ENCODE measurements around the gene LPP. TPM values are rescaled to one million over a fixed set of nuclear protein-coding genes. Genes with fewer than 3 reads are reported as not detected.

Gene LPP
- total RNA-seq, 1 experiment from 2014 or later: 54.0 TPM

- no peak overlapping the region for H2AFZ ChIP-seq (ENCODE audit: low read depth, low read length, poor library complexity, severe bottlenecking)
- no peaks in the 10 kb centered on the region for H3K9me2 ChIP-seq (ENCODE audit: insufficient read depth)
- no peaks in the 10 kb centered on the region for H3K4me1 ChIP-seq (ENCODE audit: control insufficient read depth in 1 of 2, insufficient read depth in 2 of 2, low read length in 2 of 2)
- no TSS peak for BruUV-seq (replicated peaks)
- H3K36me3 ChIP-seq (ENCODE audit: control insufficient read depth in 1 of 2, insufficient read depth in 2 of 2, low read length in 2 of 2): no peaks in the 10 kb centered on the region
- H3K27me3 ChIP-seq (ENCODE audit: insufficient read depth, low read length): no peaks in the 10 kb centered on the region
- CTCF ChIA-PET: no interaction called here
- POLR2A ChIA-PET: no interaction called here
- H3K9me3 ChIP-seq (ENCODE audit: control insufficient read depth in 1 of 2, insufficient read depth in 1 of 2, low read depth in 1 of 2, low read length in 2 of 2): no peaks in the 10 kb centered on the region
- ATAC-seq: no peak
- RAD21 ChIA-PET (ENCODE audit: low non-redundant PET in 1 of 2, low total read pairs in 2 of 2, uncharacterized antibody in 2 of 2, unreplicated experiment in 2 of 2): no interaction called here
- H3K27ac ChIP-seq (ENCODE audit: low read depth, low read length): no peak overlapping the region
- no peak for DNase-seq (ENCODE audit: low read depth, low spot score)
- TF ChIP-seq SP1 (IDR thresholded peaks at IDR 0.05; ENCODE audit: low read depth) (no peak), FOSL1 (IDR thresholded peaks at IDR 0.05; ENCODE audit: low read depth) (no peak), JUND (IDR thresholded peaks at IDR 0.05) (no peak), SRF (IDR thresholded peaks at IDR 0.05; ENCODE audit: low read depth) (no peak), ZFX (IDR thresholded peaks at IDR 0.05) (no peak), POLR2AphosphoS5 (IDR thresholded peaks at IDR 0.05; ENCODE audit: low read depth, low read length) (no peak), RAD21 (IDR thresholded peaks at IDR 0.05; ENCODE audit: low read depth) (no peak), CEBPB (IDR thresholded peaks at IDR 0.05; ENCODE audit: low read depth) (no peak), EZH2phosphoT487 (IDR thresholded peaks at IDR 0.05; ENCODE audit: borderline replicate concordance) (no peak), POLR2A (IDR thresholded peaks at IDR 0.05; ENCODE audit: borderline replicate concordance, extremely low read depth, insufficient read depth, insufficient read length) (no peak), CBX3 (IDR thresholded peaks at IDR 0.05; ENCODE audit: low read depth) (no peak)
- TF ChIP-seq, protein P1, sequence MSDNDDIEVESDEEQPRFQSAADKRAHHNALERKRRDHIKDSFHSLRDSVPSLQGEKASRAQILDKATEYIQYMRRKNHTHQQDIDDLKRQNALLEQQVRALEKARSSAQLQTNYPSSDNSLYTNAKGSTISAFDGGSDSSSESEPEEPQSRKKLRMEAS (IDR thresholded peaks at IDR 0.05): no peak
- H3K79me2 ChIP-seq (ENCODE audit: insufficient read depth, low read length): peaks cover 9% of the 10 kb centered on the region; the same call in 1 of the 2 replicates
- intact Hi-C loops (cut with micrococcal nuclease): no loop called here
- no peak overlapping the region for H3K4me3 ChIP-seq (replicated peaks in 1 of 2; ENCODE audit: low read depth in 1 of 2, low read length in 2 of 2)
- H3K9ac ChIP-seq (ENCODE audit: low read length): no peak overlapping the region
- H4K20me1 ChIP-seq (ENCODE audit: insufficient read depth): no peaks in the 10 kb centered on the region
- no peak overlapping the region for H3K4me2 ChIP-seq (ENCODE audit: low read length)
These were observed 63.8 kb downstream of the LPP start for GRCh38 chr3:188217726-188218125.

- Histone ChIP-seq H3K9ac (ENCODE audit: low read length) (no peak overlapping the region), H3K79me2 (ENCODE audit: insufficient read depth, low read length) (peaks cover 6% of the 10 kb centered on the region; the same call in 1 of the 2 replicates), H3K36me3 (ENCODE audit: control insufficient read depth in 1 of 2, insufficient read depth in 2 of 2, low read length in 2 of 2) (no peaks in the 10 kb centered on the region), H3K9me3 (ENCODE audit: control insufficient read depth in 1 of 2, insufficient read depth in 1 of 2, low read depth in 1 of 2, low read length in 2 of 2) (no peaks in the 10 kb centered on the region), H3K4me1 (ENCODE audit: control insufficient read depth in 1 of 2, insufficient read depth in 2 of 2, low read length in 2 of 2) (no peaks in the 10 kb centered on the region), H4K20me1 (ENCODE audit: insufficient read depth) (no peaks in the 10 kb centered on the region), H3K9me2 (ENCODE audit: insufficient read depth) (no peaks in the 10 kb centered on the region), H2AFZ (ENCODE audit: low read depth, low read length, poor library complexity, severe bottlenecking) (no peak overlapping the region), H3K27me3 (ENCODE audit: insufficient read depth, low read length) (no peaks in the 10 kb centered on the region), H3K4me3 (replicated peaks in 1 of 2; ENCODE audit: low read depth in 1 of 2, low read length in 2 of 2) (no peak overlapping the region), H3K27ac (ENCODE audit: low read depth, low read length) (no peak overlapping the region), H3K4me2 (ENCODE audit: low read length) (no peak overlapping the region)
- CTCF ChIA-PET: no interaction called here
- RAD21 ChIA-PET (ENCODE audit: low non-redundant PET in 1 of 2, low total read pairs in 2 of 2, uncharacterized antibody in 2 of 2, unreplicated experiment in 2 of 2): interaction anchor here in 1 of 2 experiments (0.6 kb wide), 1 partner anchor 132 kb away, joined by 4 read pairs; no protein-coding TSS in a partner anchor
- no TSS peak for BruUV-seq (replicated peaks)
- DNase-seq (ENCODE audit: low read depth, low spot score) (no peak), ATAC-seq (no peak)
- POLR2A ChIA-PET: no interaction called here
- intact Hi-C loops (cut with micrococcal nuclease): no loop called here
- no peak for TF ChIP-seq SP1 (IDR thresholded peaks at IDR 0.05; ENCODE audit: low read depth)
- no peak for TF ChIP-seq ZNF274 (IDR thresholded peaks at IDR 0.05; ENCODE audit: low read depth, low read length)
- no peak for TF ChIP-seq EGR1 (IDR thresholded peaks at IDR 0.05; ENCODE audit: low read depth)
- TF ChIP-seq TCF7L2 (IDR thresholded peaks at IDR 0.05; ENCODE audit: borderline replicate concordance, extremely low read depth, insufficient read depth, insufficient read length): no peak
- TF ChIP-seq POLR2A (IDR thresholded peaks at IDR 0.05; ENCODE audit: borderline replicate concordance, extremely low read depth, insufficient read depth, insufficient read length): no peak
- TF ChIP-seq ELF1 (IDR thresholded peaks at IDR 0.05; ENCODE audit: borderline replicate concordance, low read depth): no peak
- no peak for TF ChIP-seq FOSL1 (IDR thresholded peaks at IDR 0.05; ENCODE audit: low read depth)
- TF ChIP-seq SRF (IDR thresholded peaks at IDR 0.05; ENCODE audit: low read depth): no peak
- TF ChIP-seq EZH2 (IDR thresholded peaks at IDR 0.05): no peak
- no peak for TF ChIP-seq CBX3 (IDR thresholded peaks at IDR 0.05; ENCODE audit: low read depth)
- no peak for TF ChIP-seq EZH2phosphoT487 (IDR thresholded peaks at IDR 0.05; ENCODE audit: borderline replicate concordance)
- TF ChIP-seq, protein P2, sequence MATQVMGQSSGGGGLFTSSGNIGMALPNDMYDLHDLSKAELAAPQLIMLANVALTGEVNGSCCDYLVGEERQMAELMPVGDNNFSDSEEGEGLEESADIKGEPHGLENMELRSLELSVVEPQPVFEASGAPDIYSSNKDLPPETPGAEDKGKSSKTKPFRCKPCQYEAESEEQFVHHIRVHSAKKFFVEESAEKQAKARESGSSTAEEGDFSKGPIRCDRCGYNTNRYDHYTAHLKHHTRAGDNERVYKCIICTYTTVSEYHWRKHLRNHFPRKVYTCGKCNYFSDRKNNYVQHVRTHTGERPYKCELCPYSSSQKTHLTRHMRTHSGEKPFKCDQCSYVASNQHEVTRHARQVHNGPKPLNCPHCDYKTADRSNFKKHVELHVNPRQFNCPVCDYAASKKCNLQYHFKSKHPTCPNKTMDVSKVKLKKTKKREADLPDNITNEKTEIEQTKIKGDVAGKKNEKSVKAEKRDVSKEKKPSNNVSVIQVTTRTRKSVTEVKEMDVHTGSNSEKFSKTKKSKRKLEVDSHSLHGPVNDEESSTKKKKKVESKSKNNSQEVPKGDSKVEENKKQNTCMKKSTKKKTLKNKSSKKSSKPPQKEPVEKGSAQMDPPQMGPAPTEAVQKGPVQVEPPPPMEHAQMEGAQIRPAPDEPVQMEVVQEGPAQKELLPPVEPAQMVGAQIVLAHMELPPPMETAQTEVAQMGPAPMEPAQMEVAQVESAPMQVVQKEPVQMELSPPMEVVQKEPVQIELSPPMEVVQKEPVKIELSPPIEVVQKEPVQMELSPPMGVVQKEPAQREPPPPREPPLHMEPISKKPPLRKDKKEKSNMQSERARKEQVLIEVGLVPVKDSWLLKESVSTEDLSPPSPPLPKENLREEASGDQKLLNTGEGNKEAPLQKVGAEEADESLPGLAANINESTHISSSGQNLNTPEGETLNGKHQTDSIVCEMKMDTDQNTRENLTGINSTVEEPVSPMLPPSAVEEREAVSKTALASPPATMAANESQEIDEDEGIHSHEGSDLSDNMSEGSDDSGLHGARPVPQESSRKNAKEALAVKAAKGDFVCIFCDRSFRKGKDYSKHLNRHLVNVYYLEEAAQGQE (IDR thresholded peaks at IDR 0.05; ENCODE audit: low read depth): no peak
- TF ChIP-seq, protein P1 (IDR thresholded peaks at IDR 0.05): no peak
- TF ChIP-seq RAD21 (IDR thresholded peaks at IDR 0.05; ENCODE audit: low read depth): no peak
- TF ChIP-seq POLR2AphosphoS5 (IDR thresholded peaks at IDR 0.05; ENCODE audit: low read depth, low read length): no peak
These were observed 64.6 kb downstream of the LPP start for GRCh38 chr3:188218603-188219002.
